Neural progenitor cell (in vitro differentiated cells): ENCODE data around the gene KCNMA1.

ENCODE experiments used
- EZH2 ChIP-seq: fragments of 200-600 bp; sonication (generic); IDR thresholded peaks from 2 replicates; pipeline ENCODE4 v1.6.1; 2017; ENCODE audit warnings: antibody characterized with exemption, mild to moderate bottlenecking, moderate library complexity
- EZH2phosphoT487 ChIP-seq: fragments of 200-600 bp; sonication (generic); IDR thresholded peaks from 2 replicates; pipeline ENCODE4 v1.6.1; 2017; ENCODE audit warnings: antibody characterized with exemption
- TF ChIP-seq, protein P1 (sequence below): fragments of 200-600 bp; sonication (generic); IDR thresholded peaks from 2 replicates; pipeline ENCODE4 v1.5.1; 2017; ENCODE audit warnings: antibody characterized with exemption, mild to moderate bottlenecking

DNA sequence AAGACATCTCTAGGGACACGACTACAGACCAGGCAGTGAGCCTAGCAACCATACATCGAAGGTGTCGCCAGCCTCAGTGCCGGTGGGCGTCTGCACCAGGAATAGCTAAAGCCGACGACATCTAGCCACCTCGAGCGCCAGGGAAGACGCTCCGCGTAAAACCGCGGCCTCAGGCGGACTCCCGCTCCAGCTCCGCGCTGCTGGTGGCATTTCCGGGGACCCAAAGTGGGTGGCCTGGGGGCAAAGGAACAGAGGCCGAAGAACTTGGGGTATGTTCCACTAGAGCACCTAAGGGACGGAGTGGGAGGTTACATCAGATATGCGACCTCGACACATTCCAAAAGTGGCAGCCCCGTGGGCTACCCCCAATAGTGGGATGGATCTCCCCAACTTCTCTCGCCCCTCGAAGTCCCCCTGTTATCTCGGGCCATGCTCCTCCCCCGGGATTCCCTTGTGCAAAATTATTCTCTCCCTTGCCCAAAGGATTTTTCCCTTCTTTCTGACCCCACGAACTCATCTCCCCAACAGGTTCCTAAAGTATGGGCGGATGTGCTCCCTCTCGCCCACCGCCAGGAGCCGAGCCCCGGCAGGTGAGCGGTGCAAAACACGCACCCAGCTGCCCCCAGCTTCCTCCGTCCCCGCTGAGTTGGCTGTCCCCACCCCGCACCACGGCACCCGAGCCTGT is 1.2 kb downstream of the KCNMA1 start:
- TF ChIP-seq, protein P1, sequence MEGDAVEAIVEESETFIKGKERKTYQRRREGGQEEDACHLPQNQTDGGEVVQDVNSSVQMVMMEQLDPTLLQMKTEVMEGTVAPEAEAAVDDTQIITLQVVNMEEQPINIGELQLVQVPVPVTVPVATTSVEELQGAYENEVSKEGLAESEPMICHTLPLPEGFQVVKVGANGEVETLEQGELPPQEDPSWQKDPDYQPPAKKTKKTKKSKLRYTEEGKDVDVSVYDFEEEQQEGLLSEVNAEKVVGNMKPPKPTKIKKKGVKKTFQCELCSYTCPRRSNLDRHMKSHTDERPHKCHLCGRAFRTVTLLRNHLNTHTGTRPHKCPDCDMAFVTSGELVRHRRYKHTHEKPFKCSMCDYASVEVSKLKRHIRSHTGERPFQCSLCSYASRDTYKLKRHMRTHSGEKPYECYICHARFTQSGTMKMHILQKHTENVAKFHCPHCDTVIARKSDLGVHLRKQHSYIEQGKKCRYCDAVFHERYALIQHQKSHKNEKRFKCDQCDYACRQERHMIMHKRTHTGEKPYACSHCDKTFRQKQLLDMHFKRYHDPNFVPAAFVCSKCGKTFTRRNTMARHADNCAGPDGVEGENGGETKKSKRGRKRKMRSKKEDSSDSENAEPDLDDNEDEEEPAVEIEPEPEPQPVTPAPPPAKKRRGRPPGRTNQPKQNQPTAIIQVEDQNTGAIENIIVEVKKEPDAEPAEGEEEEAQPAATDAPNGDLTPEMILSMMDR: peak; percentile 28
- TF ChIP-seq EZH2 (no peak), EZH2phosphoT487 (peak; percentile 6)
